NAMALWA (cell line): ENCODE results near the gene RRP8.

Experiments
- DNase-seq: peaks from one replicate; pipeline ENCODE4 v3.0.0-alpha.2; 2015; ENCODE audit warnings: low spot score

RRP8 gene

DNA sequence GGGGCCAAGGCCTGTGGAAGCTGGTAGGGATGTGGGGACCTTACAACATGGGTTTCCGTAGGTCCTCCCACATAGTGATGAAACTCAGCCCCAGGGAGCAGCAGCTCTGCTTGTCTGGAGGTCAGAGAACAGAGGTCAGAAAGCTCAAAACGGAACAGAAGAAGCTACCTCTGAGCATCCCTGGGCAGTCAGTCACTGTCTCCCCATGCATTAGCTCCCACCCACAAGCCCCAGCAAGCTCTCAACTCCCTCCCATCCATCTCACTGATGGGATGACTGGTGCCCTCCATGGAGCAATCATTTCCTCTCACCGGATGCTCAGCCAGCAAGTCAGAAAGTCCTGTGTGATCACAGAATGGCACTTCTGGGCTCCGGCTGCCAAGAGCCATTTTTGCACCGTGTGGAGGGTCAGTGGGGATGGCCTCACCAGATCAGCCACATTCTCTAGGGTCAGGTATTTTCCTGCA is 13.9 kb upstream of the RRP8 start:
- no peak for DNase-seq

DNA sequence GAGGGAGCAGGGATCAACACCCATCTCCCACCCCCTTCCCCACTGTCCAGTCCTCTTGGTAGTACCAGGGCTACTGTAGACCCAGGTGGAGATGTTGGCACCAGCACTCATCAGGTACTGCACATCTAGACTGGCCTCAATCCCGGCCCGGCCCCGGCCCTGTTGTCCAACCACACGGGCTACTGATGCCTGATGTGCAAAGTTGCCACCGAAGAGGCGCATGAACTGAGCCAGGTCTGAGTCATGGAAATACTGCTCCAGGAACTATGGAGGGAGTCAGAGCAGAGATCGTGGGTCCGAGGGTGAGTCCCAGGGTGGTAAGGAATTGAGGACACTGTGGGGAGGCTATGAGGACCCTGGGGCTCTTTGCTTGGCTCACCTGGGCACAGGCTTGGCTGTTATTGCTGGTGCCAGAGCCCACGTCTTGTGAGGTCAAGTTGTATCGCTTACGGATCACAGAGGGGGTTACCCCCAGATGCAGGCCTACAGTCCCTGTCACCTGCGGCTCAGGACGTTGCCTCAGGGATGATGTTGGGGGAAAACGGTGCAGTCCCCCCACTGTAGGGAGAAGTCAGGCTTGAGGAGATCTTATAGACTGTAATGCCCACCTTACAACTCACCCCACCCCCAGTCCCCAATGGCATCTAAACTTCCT is 13.3 kb upstream of the RRP8 start:
- no peak for DNase-seq

DNA sequence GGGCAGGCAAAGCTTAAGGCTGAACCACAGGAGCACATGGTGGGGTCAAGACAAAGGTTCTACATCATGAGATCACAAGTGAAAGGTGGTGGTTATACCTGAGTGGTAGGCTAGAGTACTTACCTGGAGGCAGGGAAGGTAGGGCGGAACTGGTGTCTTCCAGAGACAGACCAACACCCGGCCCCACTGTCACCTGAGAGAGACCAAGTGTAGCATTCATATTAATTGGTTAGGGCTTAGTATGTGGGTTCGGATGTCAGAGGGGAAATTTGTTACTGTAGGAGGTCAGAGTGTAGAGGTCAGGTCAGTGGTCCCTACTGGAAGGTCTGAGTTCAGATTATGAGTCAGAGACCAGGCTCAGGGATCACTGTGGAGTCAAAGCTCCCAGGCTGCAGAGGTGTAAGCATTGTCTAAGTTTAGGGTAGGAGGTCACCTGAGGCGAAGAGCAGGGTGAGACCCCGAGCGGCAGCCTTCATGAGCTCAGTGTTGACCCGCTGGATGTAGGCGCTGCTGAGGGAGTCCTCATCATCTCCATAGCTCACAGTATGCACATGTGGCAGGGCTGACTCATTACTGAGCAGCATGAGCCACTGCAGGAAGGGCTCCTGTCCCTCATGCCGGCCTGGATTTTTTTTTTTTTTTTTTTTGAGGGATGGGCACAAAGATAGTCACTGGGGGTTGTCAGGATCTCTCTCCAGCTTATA is 12.6 kb upstream of the RRP8 start:
- no peak for DNase-seq

DNA sequence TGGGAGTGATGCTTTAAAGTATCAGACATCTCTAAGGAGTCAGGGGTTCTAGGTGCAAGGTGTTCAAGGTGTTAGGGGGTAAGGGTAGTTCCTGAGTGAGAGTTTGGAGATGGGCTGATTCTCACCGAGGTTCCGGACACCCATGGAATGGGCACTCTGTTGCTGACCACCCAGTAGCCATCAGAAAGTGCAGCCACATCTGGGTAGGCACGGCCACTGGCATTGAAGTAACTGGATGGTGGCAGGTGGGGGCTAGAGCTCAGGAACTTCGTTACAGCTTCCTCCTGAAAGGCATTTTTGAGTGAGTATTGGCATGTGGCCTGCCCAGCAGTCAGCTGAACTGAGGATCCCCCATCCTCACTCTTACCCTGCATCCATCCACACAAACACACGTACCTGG is 11.6 kb upstream of the RRP8 start:
- no peak for DNase-seq

DNA sequence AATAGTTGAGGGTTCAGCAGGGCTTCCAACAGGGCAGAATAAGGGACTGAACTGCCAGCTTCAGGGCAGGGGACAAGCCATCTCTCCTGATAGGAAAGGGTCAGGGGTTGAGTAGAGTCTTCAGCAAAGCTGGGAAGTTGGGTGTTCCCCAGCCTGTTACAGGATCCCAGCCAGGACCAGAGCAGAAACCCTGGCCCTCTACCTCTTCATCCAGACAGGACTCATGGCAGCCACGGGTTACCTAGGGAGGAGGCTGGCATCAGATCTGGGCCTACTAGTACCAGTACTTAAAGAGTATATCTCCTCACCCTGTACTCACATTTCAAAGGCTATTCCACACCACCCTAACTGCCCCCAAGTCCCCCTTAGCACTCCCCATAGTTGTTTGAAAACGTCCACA is 11.0 kb upstream of the RRP8 start:
- DNase-seq: no peak

DNA sequence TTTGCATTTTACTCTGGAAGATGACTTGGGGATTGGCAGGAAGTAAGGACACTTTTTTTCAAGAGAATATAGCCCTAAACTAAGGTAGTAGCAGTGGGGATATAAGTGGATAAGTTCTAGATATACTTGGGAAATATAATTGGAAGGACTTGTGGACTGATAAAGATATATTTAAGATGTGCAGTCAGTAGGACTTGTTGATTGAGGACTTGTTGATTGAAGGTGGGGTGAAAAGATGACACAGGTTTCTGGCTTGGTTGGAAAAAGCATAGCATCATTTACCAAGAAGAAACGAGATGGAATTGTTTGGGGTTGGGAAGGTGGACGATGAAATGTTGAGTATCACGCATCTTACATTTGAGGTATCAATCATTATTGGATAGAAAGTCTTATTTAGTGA is 10.1 kb upstream of the RRP8 start:
- no peak for DNase-seq

DNA sequence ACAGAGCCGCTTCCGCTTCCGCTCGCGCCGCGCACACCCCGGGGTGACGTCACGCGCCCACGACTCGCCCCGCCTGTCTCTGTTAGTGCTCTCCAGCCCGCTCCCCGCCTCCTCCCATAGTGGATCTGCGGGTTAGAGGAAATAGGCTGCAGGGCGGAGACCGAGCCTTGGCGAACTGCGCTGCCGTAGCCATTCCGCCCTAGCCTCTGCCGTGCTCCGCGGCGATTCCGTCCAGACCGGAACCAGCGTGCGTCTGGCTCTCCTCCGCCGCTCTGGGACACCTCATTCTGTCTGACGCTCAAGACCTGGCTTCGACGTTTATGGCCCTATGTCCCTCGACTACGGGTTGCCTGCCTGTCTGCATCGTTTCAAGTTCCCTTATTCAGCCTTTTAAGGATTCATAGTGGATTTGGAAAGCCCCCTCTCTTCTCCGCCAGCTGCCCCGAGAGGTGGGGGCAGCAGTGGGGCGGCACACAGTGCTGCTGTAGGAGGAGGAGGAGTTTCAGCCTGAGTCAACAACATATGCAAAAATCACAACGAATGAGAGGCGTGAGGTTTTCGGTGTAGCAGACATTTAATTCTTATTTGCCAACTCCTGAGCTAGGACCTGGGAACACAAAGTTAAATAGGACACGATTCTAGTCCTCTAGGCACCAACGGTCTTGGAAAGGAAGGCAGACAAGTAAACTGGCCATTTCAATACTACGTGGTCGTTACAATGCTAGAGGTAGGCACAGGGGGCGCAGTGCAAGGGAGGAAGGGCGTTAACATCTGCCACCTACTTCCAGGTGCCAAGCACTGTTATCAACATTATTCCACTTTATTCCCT is 9.0 kb upstream of the RRP8 start, which contains the start of gene TAF10:
Gene TAF10, minus strand, starts transcription at position 4 of the 829 bp plus-strand sequence. CDS start 27 bp downstream, outside the sequence.
- DNase-seq: peak; percentile 95

DNA sequence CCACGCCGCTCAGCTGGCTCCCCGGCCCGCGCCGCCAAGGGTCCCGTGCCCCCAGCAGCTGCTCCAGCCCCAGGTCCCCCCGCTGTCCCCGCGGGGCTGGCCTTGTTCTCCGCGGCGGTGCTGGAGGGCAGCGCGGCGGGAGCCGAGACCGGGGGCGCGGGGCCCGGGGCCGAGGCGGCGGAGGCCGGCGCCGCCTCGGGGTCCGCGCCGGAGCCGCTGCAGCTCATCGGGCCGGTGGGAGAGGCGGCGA is 8.5 kb upstream of the RRP8 start:
- DNase-seq: no peak

DNA sequence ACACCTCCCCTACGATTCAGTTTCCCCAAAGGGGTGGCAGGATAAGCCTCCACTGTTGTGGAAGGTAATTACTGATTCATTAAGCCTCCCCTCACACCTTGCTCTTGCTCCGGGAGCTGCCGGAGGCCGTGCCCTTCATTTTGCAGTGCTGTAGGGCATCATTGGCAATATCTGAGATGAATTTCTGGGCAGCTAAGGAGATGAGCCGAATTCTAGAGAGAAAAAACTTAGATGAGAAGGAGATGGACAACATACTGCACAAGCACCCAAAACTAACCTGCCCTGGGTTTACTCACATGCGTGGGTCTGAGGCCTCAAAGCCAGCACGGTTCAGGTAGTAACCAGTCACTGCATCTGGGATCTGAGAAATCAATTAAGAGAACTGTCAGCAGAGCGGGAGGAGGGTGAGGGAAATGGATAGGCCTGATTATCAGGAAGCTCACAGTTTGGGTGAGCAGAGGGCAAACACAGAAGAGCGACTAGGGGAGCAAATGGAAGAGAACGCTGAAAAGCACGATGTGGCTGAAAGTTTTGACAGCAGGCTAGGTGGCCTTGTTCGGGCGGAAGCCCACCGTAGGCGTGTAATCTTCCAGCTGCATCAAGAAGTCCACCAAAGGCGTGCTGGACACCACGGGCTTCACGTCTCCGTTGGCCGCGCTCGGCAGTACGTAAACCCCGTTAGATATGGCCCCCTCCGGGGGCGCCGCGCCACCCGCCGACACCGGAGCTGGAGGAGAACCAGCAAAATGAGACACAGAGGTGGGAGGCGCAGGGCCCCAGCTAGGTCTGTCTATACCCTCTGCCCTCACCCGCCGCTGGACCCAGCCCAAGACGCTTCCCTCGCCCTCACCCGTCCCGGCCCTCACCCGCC is 7.9 kb upstream of the RRP8 start:
- DNase-seq: peak; percentile 33

DNA sequence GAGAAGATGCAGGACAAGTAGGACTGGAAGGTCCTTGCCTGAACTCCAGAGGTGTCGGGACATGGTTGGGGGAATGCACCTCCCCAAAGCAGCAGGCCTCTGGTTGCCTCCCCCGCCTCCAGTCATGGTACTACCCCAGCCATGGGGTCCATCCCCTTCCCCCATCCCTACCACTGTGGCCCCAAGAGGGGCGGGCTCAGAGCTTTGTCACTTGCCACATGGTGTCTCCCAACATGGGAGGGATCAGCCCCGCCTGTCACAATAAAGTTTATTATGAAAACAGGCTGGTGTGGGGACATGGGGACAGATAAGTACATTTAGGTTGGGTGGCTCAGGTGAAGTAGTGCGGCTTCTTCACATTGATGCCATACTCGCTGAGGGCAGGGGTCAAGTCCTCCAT is 7.2 kb upstream of the RRP8 start:
- no peak for DNase-seq

DNA sequence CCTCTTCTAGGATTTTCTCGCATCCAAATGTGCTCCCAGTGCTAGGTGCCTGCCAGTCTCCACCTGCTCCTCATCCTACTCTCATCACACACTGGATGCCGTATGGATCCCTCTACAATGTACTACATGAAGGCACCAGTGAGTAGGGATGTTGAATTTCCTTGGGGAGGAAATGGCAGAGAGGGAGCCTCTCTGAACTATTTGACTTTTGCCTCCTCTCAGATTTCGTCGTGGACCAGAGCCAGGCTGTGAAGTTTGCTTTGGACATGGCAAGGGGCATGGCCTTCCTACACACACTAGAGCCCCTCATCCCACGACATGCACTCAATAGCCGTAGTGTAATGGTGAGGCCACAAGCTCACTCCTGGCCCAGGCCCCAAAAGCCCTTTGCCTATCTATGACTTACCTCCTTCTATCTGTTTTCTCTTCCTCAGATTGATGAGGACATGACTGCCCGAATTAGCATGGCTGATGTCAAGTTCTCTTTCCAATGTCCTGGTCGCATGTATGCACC is 6.1 kb upstream of the RRP8 start:
- no peak for DNase-seq

DNA sequence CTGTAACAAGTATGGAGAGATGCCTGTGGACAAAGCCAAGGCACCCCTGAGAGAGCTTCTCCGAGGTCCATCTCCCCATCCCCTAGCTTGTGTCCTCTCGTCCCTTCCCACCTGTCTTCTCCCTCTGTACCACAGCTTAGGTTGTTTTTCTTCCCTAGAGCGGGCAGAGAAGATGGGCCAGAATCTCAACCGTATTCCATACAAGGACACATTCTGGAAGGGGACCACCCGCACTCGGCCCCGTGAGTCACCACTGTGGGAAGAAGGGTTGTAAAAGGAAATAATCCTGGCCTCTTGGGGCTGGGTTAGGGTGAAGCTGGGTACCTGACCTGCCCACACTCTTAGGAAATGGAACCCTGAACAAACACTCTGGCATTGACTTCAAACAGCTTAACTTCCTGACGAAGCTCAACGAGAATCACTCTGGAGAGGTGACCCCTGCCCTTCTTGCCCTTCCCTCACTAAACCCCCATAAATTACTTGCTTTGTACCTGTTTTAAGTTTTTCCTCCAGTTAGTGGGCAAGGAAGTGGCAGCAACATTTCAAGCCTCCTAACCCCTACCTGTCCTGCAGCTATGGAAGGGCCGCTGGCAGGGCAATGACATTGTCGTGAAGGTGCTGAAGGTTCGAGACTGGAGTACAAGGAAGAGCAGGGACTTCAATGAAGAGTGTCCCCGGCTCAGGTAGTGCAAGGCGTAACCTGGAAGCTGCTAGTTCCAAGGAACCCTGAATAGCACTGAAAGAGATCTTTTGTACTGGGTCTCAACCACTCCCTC is 5.5 kb upstream of the RRP8 start:
- DNase-seq: no peak

DNA sequence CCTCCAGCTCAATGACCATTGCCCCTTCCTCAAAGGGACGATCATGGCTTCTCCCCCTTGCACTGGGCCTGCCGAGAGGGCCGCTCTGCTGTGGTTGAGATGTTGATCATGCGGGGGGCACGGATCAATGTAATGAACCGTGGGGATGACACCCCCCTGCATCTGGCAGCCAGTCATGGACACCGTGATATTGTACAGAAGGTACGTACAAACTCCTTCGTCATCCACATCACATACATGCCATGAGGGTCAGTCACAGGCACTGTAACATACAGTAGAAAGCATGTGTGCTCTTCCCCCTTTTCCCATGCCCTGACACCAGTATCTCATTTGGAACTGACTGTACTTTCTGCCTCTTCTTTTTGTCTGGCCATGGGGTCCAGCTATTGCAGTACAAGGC is 4.6 kb upstream of the RRP8 start:
- DNase-seq: no peak

DNA sequence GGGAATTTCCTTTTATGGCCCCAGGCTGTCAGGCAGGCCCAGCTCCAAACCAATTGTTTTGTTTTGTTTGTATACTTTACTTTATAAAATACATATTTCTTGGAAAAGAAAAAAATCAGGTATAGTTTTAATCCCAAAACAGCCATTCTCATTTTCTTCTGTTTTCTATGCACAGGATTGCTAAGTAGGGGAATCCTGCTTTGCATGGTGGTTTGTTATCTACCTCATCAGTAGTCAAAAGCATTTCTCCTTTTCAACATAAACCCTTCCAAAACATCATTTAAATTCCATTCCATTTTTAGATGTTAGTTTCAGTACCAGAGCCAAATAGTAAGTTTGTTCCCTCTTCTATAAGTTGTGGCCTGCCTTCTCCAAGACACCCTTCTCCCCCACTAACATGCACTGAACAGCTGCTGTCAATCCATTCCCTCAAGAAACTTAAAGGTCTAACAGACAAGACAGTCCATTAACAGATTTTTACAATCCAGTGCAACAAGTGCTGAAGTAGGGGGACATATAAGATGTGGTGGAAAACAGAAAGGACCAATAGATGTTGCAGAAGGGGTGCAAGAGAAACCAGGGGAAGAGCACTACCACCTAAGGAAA is 3.9 kb upstream of the RRP8 start:
- no peak for DNase-seq

DNA sequence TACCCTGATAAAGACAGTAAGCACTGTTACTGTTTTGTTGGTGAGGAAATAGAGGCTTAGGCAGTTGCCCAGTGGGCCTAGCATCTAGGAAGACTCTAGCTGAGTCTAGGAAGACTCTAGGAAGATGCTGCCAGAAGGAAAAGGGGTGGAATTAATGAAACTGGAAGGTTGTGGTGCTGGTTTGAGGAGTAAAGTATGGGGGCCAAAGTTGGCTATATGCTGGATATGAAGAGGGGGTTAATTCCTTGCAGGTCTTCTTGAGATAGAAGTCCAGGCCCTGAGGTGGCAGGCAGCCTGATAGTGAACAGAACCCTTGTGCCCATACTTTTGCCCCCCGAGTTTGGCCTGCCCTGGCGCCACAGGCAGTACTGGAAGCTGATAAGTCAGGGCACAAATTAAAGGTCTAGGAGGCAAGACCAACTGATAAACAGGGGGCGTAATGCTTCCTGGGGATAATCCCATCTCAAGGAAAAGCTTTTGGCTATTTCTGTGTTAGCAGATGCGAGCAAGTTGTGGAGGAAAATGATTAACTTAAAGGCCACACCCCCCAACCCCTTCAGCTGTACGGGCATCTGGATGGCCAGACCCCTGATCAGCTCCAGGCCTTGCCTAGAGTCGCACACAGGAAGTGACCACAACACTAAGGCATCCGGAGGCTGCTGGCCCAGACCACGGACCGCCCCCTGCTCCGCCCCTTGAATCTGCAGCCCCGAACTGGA is 3.2 kb upstream of the RRP8 start:
- peak; percentile 42 for DNase-seq

DNA sequence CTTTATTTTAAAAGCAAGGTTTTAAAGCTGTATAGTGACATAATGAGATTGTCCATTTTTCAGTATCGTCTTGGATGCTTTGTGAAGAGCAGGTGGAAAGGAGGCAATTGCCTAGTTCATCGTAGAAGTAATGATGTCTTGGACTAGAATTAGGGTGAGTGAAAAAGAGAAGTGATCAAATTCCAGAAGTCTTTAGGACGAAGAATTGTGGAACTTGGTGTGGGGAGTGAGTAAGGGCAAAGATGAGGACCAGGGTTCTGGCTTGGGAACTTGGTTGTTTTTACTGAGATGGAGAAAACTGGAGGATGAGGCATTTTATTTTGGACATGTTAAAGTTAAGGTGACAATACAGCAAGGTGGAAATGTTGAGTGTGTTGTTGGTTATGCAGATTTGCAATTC is 1.4 kb upstream of the RRP8 start:
- DNase-seq: no peak

DNA sequence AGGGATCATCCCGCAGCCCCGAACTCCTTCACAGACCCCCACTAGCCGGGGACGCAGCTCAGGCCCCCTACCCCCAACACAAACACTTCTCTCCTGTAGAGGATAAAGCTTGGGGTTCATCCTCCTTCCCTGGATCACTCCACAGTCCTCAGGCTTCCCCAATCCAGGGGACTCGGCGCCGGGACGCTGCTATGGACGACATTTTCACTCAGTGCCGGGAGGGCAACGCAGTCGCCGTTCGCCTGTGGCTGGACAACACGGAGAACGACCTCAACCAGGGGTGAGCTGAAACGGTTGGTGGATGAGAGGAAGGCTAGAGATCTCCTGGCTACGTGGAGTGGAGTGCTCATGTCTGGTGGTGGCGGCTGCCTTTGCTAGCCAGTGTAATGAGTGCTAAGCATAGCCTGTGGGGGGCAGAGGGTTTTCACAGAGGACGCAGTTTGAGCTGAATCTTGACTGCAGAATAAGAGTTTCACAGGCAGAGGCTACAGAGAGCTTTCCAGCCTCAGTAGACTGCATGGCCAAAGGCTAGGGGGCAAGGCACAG is 738 bp upstream of the RRP8 start:
- peak; percentile 88 for DNase-seq

DNA sequence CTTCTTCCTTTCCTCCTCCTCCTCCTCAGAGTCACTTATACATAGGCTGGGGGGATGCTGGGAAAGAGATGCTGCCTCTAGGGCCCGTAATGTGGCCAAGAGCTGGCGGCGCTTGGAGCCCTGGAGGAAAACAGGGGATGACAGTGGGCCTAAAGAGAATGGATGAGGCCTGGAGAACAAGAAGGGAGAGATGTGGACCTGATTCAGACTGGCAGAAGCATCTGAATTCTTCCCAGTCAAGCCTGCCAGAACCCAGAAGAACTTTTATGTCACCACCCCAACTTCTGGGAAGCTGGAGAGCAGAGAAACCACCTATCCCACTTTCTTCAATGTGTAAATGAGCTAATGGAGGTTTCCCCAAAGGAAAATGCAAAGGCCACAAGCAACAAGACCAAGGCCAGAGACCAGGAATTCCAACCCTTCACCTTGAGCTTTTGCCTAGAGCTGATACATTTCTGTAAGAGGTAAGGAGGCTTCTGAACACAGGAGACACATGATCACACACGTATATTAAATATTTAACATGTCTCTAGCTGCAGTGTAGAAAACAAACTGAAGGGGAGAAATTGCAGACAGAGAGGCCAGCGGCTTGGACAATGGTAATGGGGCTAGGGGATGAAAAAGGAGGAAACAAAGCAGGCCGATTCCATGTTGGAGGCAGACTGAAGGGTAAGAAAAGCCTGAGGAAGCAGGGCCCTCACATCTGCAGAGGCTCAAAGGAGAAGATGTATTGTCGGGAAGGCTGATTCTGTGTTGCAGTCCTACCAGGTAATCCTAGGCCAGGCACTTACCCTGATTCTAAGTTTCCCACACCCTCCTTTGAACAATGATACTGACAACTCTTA is 1.1 kb downstream of the RRP8 start:
- peak; percentile 36 for DNase-seq

DNA sequence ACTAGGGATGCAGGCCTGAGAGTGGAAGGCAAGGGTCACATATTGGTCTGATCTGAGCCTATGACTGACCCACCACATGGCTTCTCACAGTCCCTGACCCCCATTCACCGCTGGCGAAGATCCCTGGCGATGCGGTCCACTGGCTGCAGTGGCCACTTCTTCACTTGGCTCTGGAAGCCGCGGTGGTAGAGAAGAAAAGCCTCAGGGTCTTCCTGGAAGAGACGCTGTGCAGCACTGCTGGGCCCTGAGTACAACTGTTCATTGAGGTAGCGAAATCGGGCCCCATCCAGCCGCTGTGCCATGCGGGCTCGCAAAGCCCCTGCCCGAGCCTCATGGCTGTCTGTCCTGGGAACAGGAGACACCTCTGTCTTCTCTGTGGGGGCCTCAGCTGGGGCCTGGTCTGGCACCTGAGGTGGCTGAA is 2.4 kb downstream of the RRP8 start:
- no peak for DNase-seq
